ENCODE data around the gene WDR90. TPM values are rescaled to one million over a fixed set of nuclear protein-coding genes. Genes with fewer than 3 reads are reported as not detected.

WDR90 gene
- total RNA-seq, 1 donor from 2014 or later: 75.9 TPM

GRCh38 chr16:669666-670065, 20.5 kb downstream of the WDR90 start:
- DNase-seq (ENCODE audit: low spot score in 2 of 2, unreplicated experiment in 2 of 2): no peak
- no peaks in the 10 kb centered on the region for H3K27me3 Mint-ChIP-seq (ENCODE audit: low read depth)
- H3K9me3 Mint-ChIP-seq: no peaks in the 10 kb centered on the region
- H3K36me3 Mint-ChIP-seq: peaks cover 2% of the 10 kb centered on the region
- H3K27ac Mint-ChIP-seq: no peak overlapping the region
- H3K4me3 Mint-ChIP-seq: peak overlapping the region; percentile 57
- H3K4me1 Mint-ChIP-seq: peaks cover 5% of the 10 kb centered on the region
- TF ChIP-seq, protein P1, sequence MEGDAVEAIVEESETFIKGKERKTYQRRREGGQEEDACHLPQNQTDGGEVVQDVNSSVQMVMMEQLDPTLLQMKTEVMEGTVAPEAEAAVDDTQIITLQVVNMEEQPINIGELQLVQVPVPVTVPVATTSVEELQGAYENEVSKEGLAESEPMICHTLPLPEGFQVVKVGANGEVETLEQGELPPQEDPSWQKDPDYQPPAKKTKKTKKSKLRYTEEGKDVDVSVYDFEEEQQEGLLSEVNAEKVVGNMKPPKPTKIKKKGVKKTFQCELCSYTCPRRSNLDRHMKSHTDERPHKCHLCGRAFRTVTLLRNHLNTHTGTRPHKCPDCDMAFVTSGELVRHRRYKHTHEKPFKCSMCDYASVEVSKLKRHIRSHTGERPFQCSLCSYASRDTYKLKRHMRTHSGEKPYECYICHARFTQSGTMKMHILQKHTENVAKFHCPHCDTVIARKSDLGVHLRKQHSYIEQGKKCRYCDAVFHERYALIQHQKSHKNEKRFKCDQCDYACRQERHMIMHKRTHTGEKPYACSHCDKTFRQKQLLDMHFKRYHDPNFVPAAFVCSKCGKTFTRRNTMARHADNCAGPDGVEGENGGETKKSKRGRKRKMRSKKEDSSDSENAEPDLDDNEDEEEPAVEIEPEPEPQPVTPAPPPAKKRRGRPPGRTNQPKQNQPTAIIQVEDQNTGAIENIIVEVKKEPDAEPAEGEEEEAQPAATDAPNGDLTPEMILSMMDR (IDR thresholded peaks at IDR 0.05; ENCODE audit: unreplicated experiment): no peak

GRCh38 chr16:670485-671352, 21.6 kb downstream of the WDR90 start:
- Mint-ChIP-seq H3K27ac (no peak overlapping the region), H3K27me3 (ENCODE audit: low read depth) (peaks cover 5% of the 10 kb centered on the region), H3K4me1 (peaks cover 5% of the 10 kb centered on the region), H3K36me3 (peaks cover 2% of the 10 kb centered on the region), H3K9me3 (no peaks in the 10 kb centered on the region), H3K4me3 (peak overlapping the region; percentile 57)
- no peak for DNase-seq (ENCODE audit: low spot score in 2 of 2, unreplicated experiment in 2 of 2)
- TF ChIP-seq, protein P1 (IDR thresholded peaks at IDR 0.05; ENCODE audit: unreplicated experiment): no peak

DNA sequence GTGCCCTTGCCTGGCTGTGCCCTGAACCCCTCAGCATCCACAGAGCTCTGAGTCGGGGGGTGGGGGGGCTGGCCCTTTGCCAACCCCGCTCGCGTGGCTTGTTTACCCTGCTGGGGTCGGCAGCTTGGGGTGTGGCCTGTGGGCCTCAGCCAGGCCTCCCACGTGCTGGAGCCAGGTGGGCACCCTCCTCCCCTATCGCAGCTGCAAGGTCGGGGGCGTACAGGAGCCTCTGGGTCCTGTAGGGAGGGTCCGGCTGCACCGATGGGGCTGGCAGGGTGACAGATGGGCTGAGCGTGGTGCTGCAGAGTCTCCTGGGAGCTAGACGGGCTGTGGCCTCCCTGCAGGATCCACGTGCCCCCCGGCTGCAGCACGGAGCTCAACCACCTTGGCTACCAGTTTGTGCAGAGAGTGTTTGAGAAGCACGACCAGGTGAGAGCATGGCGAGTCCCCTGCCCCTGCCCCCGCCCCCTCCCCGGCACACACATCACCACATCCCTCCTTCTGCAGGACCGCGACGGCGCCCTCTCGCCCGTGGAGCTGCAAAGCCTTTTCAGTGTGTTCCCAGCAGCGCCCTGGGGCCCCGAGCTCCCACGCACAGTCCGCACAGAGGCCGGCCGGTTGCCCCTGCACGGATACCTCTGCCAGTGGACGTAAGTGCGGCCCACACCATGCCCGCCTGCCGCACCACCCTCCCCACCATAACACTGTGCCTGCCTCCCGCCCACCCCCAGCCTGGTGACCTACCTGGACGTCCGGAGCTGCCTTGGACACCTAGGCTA, 22.4 kb downstream of the WDR90 start:
- Mint-ChIP-seq H3K27me3 (ENCODE audit: low read depth) (peaks cover 6% of the 10 kb centered on the region), H3K27ac (no peak overlapping the region), H3K4me3 (no peak overlapping the region), H3K4me1 (peaks cover 5% of the 10 kb centered on the region), H3K9me3 (no peaks in the 10 kb centered on the region), H3K36me3 (peaks cover 2% of the 10 kb centered on the region)
- TF ChIP-seq, protein P1 (IDR thresholded peaks at IDR 0.05; ENCODE audit: unreplicated experiment): no peak
- no peak for DNase-seq (ENCODE audit: low spot score in 2 of 2, unreplicated experiment in 2 of 2)

GRCh38 chr16:672371-672770, 23.2 kb downstream of the WDR90 start:
- Mint-ChIP-seq H3K36me3 (peaks cover 2% of the 10 kb centered on the region), H3K27ac (no peak overlapping the region), H3K9me3 (no peaks in the 10 kb centered on the region), H3K27me3 (ENCODE audit: low read depth) (peaks cover 10% of the 10 kb centered on the region), H3K4me3 (no peak overlapping the region), H3K4me1 (peaks cover 5% of the 10 kb centered on the region)
- DNase-seq (ENCODE audit: low spot score in 2 of 2, unreplicated experiment in 2 of 2): no peak
- TF ChIP-seq, protein P1 (IDR thresholded peaks at IDR 0.05; ENCODE audit: unreplicated experiment): no peak

DNA sequence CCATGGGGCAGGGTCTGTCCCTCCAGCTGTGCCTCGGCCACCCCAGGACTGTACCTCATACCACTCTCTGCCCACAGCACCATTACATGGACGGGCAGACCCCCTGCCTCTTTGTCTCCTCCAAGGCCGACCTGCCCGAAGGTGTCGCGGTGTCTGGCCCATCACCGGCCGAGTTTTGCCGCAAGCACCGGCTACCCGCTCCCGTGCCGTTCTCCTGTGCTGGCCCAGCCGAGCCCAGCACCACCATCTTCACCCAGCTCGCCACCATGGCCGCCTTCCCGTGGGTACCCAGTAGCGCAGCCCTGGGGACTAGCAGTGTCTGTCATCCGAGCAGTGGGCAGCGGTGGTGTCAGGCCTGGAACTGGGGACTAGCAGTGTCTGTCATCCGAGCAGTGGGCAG, 23.7 kb downstream of the WDR90 start:
- TF ChIP-seq, protein P1 (IDR thresholded peaks at IDR 0.05; ENCODE audit: unreplicated experiment): no peak
- Mint-ChIP-seq H3K4me3 (no peak overlapping the region), H3K27me3 (ENCODE audit: low read depth) (peaks cover 10% of the 10 kb centered on the region), H3K4me1 (peaks cover 2% of the 10 kb centered on the region), H3K36me3 (peaks cover 2% of the 10 kb centered on the region), H3K27ac (no peak overlapping the region), H3K9me3 (no peaks in the 10 kb centered on the region)
- DNase-seq (ENCODE audit: low spot score in 2 of 2, unreplicated experiment in 2 of 2): no peak

Data from mesothelial cell of epicardium (in vitro differentiated cells).